Measurements from ENCODE around the gene IRF2BPL. TPM values are rescaled to one million over a fixed set of nuclear protein-coding genes. Genes with fewer than 3 reads are reported as not detected.

Gene IRF2BPL
- polyA plus RNA-seq, 2 donors, result 3.5 to 9.5 TPM

DNA sequence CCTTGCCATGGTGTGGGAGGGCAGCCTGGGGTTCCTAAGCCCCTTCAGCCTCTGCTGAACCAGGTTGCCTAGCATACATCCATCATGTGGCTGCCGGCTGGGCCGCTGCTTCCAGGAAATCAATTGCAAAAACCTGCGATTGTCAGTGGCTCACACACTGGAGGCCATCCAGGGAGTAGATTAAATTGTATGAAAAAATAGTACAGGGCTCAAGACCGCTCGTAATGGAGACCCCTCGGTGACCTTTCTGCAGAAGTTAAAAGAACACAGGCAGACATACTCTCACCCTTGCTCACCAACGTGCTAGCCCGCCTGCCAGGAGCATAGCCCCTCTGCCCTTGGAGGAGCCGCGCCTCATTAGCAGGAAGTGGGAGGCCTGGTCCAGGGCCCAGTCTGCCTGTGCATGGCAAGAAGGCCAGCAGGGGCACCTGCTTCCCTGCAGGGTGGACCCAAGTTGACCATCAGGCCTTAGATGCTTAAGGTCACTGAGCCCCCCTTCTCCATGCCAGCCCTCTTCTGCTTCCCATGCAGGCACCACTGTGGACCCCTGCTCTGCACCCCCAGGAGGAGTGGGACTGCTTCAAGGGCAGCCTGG, 38.2 kb upstream of the IRF2BPL start:
- Histone ChIP-seq H3K36me3 (ENCODE audit: control insufficient read depth in 2 of 2, insufficient read depth in 2 of 2, low read length in 1 of 2) (no peaks in the 10 kb centered on the region), H3K4me1 (ENCODE audit: control insufficient read depth in 2 of 2, insufficient read depth in 2 of 2, low read length in 1 of 2) (peaks cover 0 to 9% of the 10 kb centered on the region in 2 donors)

DNA sequence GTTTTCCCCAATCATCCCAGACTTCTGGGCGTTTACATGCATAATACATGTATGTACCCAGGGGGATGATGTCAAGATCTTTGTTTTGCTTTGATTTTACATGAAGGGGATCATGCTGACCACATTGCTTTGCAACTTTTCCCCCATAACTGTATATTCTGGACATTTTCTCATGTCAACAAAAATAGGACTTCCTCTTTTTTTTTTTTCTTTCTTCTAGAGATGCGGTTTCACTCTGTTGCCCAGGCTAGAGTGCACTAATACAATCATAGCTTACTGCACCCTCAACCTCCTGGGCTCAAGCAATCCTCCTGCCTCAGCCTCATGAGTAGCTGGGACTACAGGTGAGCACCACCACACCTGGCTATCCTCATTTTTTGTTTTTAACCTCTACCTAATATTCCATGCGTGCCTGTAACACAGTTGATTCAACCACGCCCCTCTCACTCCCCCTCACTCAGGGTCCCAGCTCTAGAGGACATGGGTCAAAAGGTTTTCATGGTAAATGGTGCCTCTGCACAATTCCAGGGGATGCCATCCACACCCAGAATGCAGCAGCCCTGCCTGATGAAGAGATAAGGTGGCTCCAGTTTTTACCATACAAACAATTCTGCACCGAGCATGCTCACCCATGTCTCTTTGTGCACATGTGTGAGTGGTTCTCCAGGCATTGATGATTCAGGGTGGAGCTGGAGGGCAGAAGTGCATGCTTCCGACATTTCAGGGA, 37.5 kb upstream of the IRF2BPL start:
- no peaks in the 10 kb centered on the region for H3K27me3 ChIP-seq (ENCODE audit: control insufficient read depth in 1 of 2, insufficient read depth in 2 of 2, low read length in 2 of 2)
- WGBS, 2 donors, result 73 to 75% methylated on average over 6 of the region's 6 CpGs
- H3K4me3 ChIP-seq (ENCODE audit: low read depth in 1 of 2, low read length in 2 of 2), result no peak overlapping the region
- no peaks in the 10 kb centered on the region for H3K36me3 ChIP-seq (ENCODE audit: control insufficient read depth in 2 of 2, insufficient read depth in 2 of 2, low read length in 1 of 2)
- H3K4me1 ChIP-seq (ENCODE audit: control insufficient read depth in 2 of 2, insufficient read depth in 2 of 2, low read length in 1 of 2), result peaks cover 0 to 9% of the 10 kb centered on the region in 2 donors
- H3K9me3 ChIP-seq (ENCODE audit: control insufficient read depth in 2 of 2, insufficient read depth in 1 of 2, low read depth in 1 of 2, low read length in 1 of 2), result no peaks in the 10 kb centered on the region
- H3K27ac ChIP-seq (ENCODE audit: low read depth in 2 of 2, low read length in 1 of 2), result no peak overlapping the region

More for the DNA sequence above, 38.2 kb upstream of the IRF2BPL start:
- 55 to 59% methylated on average over 10 of the region's 10 CpGs for WGBS, 2 donors
- no peak overlapping the region for H3K27ac ChIP-seq (ENCODE audit: low read depth in 2 of 2, low read length in 1 of 2)
- no peaks in the 10 kb centered on the region for H3K27me3 ChIP-seq (ENCODE audit: control insufficient read depth in 1 of 2, insufficient read depth in 2 of 2, low read length in 2 of 2)
- H3K9me3 ChIP-seq (ENCODE audit: control insufficient read depth in 2 of 2, insufficient read depth in 1 of 2, low read depth in 1 of 2, low read length in 1 of 2), result no peaks in the 10 kb centered on the region
- no peak overlapping the region for H3K4me3 ChIP-seq (ENCODE audit: low read depth in 1 of 2, low read length in 2 of 2)

GRCh38 chr14:77064521-77065178, 36.1 kb upstream of the IRF2BPL start:
- H3K27me3 ChIP-seq (ENCODE audit: control insufficient read depth in 1 of 2, insufficient read depth in 2 of 2, low read length in 2 of 2), result no peaks in the 10 kb centered on the region
- no peak overlapping the region for H3K27ac ChIP-seq (ENCODE audit: low read depth in 2 of 2, low read length in 1 of 2)
- H3K4me1 ChIP-seq (ENCODE audit: control insufficient read depth in 2 of 2, insufficient read depth in 2 of 2, low read length in 1 of 2), result peaks cover 0 to 9% of the 10 kb centered on the region in 2 donors
- H3K36me3 ChIP-seq (ENCODE audit: control insufficient read depth in 2 of 2, insufficient read depth in 2 of 2, low read length in 1 of 2), result no peaks in the 10 kb centered on the region
- 80 to 82% methylated on average over 8 of the region's 8 CpGs for WGBS, 2 donors
- H3K9me3 ChIP-seq (ENCODE audit: control insufficient read depth in 2 of 2, insufficient read depth in 1 of 2, low read depth in 1 of 2, low read length in 1 of 2), result no peaks in the 10 kb centered on the region
- no peak overlapping the region for H3K4me3 ChIP-seq (ENCODE audit: low read depth in 1 of 2, low read length in 2 of 2)

DNA sequence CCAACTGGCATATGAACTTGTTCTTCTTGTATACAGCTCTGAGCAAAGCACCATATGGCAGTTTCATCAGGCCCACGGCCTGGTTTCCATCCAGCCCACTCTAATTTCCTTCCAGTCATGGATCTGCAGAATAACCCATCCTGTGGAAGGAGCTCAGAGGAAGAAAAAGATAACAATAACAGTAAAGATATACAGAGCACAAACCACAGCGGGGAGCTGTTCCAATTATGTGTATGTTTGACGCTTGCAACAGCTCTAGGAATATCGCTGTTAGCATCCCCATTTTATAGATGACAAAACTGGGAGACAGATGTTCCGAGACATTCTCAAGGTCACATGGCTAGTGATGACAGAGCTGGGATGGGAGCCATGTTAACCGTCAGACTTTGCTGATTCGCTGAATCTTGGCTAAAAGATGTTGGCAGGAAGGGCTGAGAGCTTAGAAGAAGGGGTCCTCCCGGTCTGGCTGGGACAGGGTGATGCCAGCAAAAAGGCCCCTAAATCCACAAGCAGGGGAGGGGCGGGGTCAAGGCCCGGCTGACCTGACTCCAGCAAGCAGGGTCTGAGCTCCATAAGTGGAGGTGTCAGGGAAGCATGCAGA, 35.2 kb upstream of the IRF2BPL start:
- H3K36me3 ChIP-seq (ENCODE audit: control insufficient read depth in 2 of 2, insufficient read depth in 2 of 2, low read length in 1 of 2), result no peaks in the 10 kb centered on the region
- H3K27ac ChIP-seq (ENCODE audit: low read depth in 2 of 2, low read length in 1 of 2), result no peak overlapping the region
- no peaks in the 10 kb centered on the region for H3K9me3 ChIP-seq (ENCODE audit: control insufficient read depth in 2 of 2, insufficient read depth in 1 of 2, low read depth in 1 of 2, low read length in 1 of 2)
- H3K27me3 ChIP-seq (ENCODE audit: control insufficient read depth in 1 of 2, insufficient read depth in 2 of 2, low read length in 2 of 2), result no peaks in the 10 kb centered on the region
- H3K4me1 ChIP-seq (ENCODE audit: control insufficient read depth in 2 of 2, insufficient read depth in 2 of 2, low read length in 1 of 2), result peaks cover 0 to 7% of the 10 kb centered on the region in 2 donors
- H3K4me3 ChIP-seq (ENCODE audit: low read depth in 1 of 2, low read length in 2 of 2), result no peak overlapping the region
- 73 to 74% methylated on average over 10 of the region's 10 CpGs for WGBS, 2 donors

- H3K27ac ChIP-seq (ENCODE audit: low read depth in 2 of 2, low read length in 1 of 2), result no peak overlapping the region
- 64 to 66% methylated on average over 3 of the region's 3 CpGs for WGBS, 2 donors
- H3K9me3 ChIP-seq (ENCODE audit: control insufficient read depth in 2 of 2, insufficient read depth in 1 of 2, low read depth in 1 of 2, low read length in 1 of 2), result no peaks in the 10 kb centered on the region
- no peaks in the 10 kb centered on the region for H3K36me3 ChIP-seq (ENCODE audit: control insufficient read depth in 2 of 2, insufficient read depth in 2 of 2, low read length in 1 of 2)
- H3K27me3 ChIP-seq (ENCODE audit: control insufficient read depth in 1 of 2, insufficient read depth in 2 of 2, low read length in 2 of 2), result no peaks in the 10 kb centered on the region
- H3K4me3 ChIP-seq (ENCODE audit: low read depth in 1 of 2, low read length in 2 of 2), result no peak overlapping the region
- peaks cover 0 to 7% of the 10 kb centered on the region in 2 donors for H3K4me1 ChIP-seq (ENCODE audit: control insufficient read depth in 2 of 2, insufficient read depth in 2 of 2, low read length in 1 of 2)
These were observed 33.8 kb upstream of the IRF2BPL start for GRCh38 chr14:77062261-77062660.

DNA sequence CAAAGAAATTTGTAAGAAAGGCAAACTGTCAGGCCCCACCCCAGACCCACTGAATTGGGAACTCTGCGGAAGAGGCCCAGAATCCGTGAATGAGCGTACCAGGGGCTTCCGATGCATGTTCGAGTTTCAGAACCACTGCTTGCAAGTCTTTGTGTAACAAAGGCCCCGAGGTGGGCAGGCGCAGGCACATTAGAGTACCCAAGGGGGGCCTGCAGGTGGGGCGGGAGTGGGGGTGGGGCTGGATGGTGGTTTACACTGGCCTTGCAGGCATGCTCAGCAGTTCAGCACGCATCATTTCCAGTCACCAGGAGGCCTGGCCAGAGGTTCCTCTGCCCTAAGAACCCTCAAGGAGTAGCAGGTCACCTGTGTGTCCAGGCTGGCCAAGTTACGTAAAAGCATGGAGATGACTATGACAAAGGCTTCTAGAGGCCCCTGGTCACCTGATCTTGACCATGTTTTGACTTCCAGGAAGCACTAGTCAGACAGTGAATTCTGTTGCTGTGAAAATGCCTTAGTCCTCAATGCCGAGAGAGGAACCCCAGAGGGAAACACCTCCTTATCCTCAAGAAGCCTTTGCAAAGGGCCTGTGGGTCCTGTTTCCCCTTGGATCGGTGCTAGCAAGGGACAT, 33.2 kb upstream of the IRF2BPL start:
- Histone ChIP-seq H3K27ac (ENCODE audit: low read depth in 2 of 2, low read length in 1 of 2) (no peak overlapping the region), H3K9me3 (ENCODE audit: control insufficient read depth in 2 of 2, insufficient read depth in 1 of 2, low read depth in 1 of 2, low read length in 1 of 2) (no peaks in the 10 kb centered on the region), H3K27me3 (ENCODE audit: control insufficient read depth in 1 of 2, insufficient read depth in 2 of 2, low read length in 2 of 2) (no peaks in the 10 kb centered on the region), H3K4me1 (ENCODE audit: control insufficient read depth in 2 of 2, insufficient read depth in 2 of 2, low read length in 1 of 2) (peaks cover 0 to 5% of the 10 kb centered on the region in 2 donors), H3K36me3 (ENCODE audit: control insufficient read depth in 2 of 2, insufficient read depth in 2 of 2, low read length in 1 of 2) (no peaks in the 10 kb centered on the region), H3K4me3 (ENCODE audit: low read depth in 1 of 2, low read length in 2 of 2) (no peak overlapping the region)
- 86 to 92% methylated on average over 12 of the region's 12 CpGs for WGBS, 2 donors

DNA sequence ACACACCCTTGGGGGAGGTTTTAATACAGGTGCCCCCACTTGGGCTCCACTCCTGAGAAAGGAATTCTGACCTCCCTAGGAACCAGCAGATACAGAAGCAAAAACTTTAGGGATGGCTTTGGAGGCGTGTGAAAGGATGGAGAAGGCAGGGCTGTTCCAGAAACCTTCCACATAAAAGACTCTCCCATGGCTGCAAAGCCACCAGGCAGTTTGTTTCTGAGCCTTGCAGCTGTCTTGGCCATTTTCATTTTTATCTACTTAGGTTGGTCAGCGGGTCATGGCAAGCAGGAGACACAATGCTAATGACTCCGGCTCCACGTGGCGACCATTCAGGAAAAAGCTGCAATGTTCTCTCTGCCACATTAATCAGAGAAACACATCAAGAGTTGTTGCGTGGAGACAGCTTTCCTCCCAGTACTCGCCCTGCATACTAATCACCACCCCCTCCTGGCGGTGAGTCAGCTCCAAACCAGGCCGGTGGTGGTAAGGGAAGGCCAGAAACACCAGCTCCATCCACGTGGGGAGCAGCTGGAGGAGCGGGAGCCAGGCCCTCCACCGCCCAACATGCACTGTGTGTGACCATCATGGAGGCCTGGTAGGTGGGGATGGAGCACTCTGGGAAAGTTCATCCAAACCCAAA, 30.9 kb upstream of the IRF2BPL start:
- H3K27me3 ChIP-seq (ENCODE audit: control insufficient read depth in 1 of 2, insufficient read depth in 2 of 2, low read length in 2 of 2), result no peaks in the 10 kb centered on the region
- H3K4me1 ChIP-seq (ENCODE audit: control insufficient read depth in 2 of 2, insufficient read depth in 2 of 2, low read length in 1 of 2), result peaks cover 0 to 4% of the 10 kb centered on the region in 2 donors
- no peak overlapping the region for H3K27ac ChIP-seq (ENCODE audit: low read depth in 2 of 2, low read length in 1 of 2)
- WGBS, 2 donors, result 53 to 59% methylated on average over 12 of the region's 12 CpGs
- H3K9me3 ChIP-seq (ENCODE audit: control insufficient read depth in 2 of 2, insufficient read depth in 1 of 2, low read depth in 1 of 2, low read length in 1 of 2), result peaks cover 0 to 3% of the 10 kb centered on the region in 2 donors
- no peak overlapping the region for H3K4me3 ChIP-seq (ENCODE audit: low read depth in 1 of 2, low read length in 2 of 2)
- no peaks in the 10 kb centered on the region for H3K36me3 ChIP-seq (ENCODE audit: control insufficient read depth in 2 of 2, insufficient read depth in 2 of 2, low read length in 1 of 2)

- Histone ChIP-seq H3K27ac (ENCODE audit: low read depth in 2 of 2, low read length in 1 of 2) (no peak overlapping the region), H3K9me3 (ENCODE audit: control insufficient read depth in 2 of 2, insufficient read depth in 1 of 2, low read depth in 1 of 2, low read length in 1 of 2) (peaks cover 0 to 3% of the 10 kb centered on the region in 2 donors), H3K36me3 (ENCODE audit: control insufficient read depth in 2 of 2, insufficient read depth in 2 of 2, low read length in 1 of 2) (no peaks in the 10 kb centered on the region), H3K27me3 (ENCODE audit: control insufficient read depth in 1 of 2, insufficient read depth in 2 of 2, low read length in 2 of 2) (no peaks in the 10 kb centered on the region), H3K4me1 (ENCODE audit: control insufficient read depth in 2 of 2, insufficient read depth in 2 of 2, low read length in 1 of 2) (peaks cover 0 to 4% of the 10 kb centered on the region in 2 donors), H3K4me3 (ENCODE audit: low read depth in 1 of 2, low read length in 2 of 2) (no peak overlapping the region)
- WGBS, 2 donors, result 87% methylated on average over 9 of the region's 9 CpGs
These were observed 30.3 kb upstream of the IRF2BPL start for GRCh38 chr14:77058785-77059184.

- peaks cover 0 to 6% of the 10 kb centered on the region in 2 donors for H3K4me1 ChIP-seq (ENCODE audit: control insufficient read depth in 2 of 2, insufficient read depth in 2 of 2, low read length in 1 of 2)
- H3K4me3 ChIP-seq (ENCODE audit: low read depth in 1 of 2, low read length in 2 of 2), result no peak overlapping the region
- no peaks in the 10 kb centered on the region for H3K36me3 ChIP-seq (ENCODE audit: control insufficient read depth in 2 of 2, insufficient read depth in 2 of 2, low read length in 1 of 2)
- H3K27ac ChIP-seq (ENCODE audit: low read depth in 2 of 2, low read length in 1 of 2), result no peak overlapping the region
- no peaks in the 10 kb centered on the region for H3K27me3 ChIP-seq (ENCODE audit: control insufficient read depth in 1 of 2, insufficient read depth in 2 of 2, low read length in 2 of 2)
- 88% methylated on average over 9 of the region's 9 CpGs for WGBS, 2 donors
- H3K9me3 ChIP-seq (ENCODE audit: control insufficient read depth in 2 of 2, insufficient read depth in 1 of 2, low read depth in 1 of 2, low read length in 1 of 2), result peaks cover 0 to 3% of the 10 kb centered on the region in 2 donors
These were observed 29.6 kb upstream of the IRF2BPL start for GRCh38 chr14:77058117-77058516.
